GM19438 (cell line): ENCODE results near the gene NPTN.
"Not testable (repeated sequence)": the region's sequence is repeated elsewhere in the genome, so short reads cannot be mapped to it uniquely, and the experiment has no call there.

Source experiments
- ATAC-seq: cut with Tn5 transposase; IDR thresholded peaks from one replicate; pipeline ENCODE4 v1.9.1; 2021; ENCODE audit warnings: low read depth; ENCODE audit not compliant: unreplicated experiment

NPTN gene

GRCh38 chr15:73573572-73573971, 59.6 kb downstream of the NPTN start:
- ATAC-seq = no peak

DNA sequence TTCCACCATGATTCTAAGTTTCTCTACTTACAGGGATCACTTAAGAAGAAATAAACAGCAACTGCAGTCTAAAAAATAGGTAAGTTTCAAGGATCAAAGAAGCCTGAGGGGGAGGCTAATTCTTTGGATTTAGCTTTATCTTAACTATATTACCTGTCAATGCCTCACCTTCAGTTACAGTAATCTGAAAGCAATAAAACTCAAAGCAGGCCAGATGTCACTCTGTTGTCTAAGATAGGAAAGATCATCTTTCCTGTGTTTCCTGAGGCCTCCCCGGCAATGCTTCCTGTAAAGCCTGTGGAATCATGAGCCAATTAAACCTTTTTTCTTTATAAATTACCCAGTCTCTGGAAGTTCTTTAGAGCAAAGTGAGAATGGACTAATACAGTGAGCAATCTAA, 60.2 kb downstream of the NPTN start:
- no peak for ATAC-seq

GRCh38 chr15:73572296-73572695, 60.9 kb downstream of the NPTN start:
- no peak for ATAC-seq

- no peak for ATAC-seq
Measured at GRCh38 chr15:73571346-73571745, 61.8 kb downstream of the NPTN start.

GRCh38 chr15:73570355-73571032, 62.7 kb downstream of the NPTN start:
- no peak for ATAC-seq

GRCh38 chr15:73569361-73569760, 63.8 kb downstream of the NPTN start:
- ATAC-seq = no peak

DNA sequence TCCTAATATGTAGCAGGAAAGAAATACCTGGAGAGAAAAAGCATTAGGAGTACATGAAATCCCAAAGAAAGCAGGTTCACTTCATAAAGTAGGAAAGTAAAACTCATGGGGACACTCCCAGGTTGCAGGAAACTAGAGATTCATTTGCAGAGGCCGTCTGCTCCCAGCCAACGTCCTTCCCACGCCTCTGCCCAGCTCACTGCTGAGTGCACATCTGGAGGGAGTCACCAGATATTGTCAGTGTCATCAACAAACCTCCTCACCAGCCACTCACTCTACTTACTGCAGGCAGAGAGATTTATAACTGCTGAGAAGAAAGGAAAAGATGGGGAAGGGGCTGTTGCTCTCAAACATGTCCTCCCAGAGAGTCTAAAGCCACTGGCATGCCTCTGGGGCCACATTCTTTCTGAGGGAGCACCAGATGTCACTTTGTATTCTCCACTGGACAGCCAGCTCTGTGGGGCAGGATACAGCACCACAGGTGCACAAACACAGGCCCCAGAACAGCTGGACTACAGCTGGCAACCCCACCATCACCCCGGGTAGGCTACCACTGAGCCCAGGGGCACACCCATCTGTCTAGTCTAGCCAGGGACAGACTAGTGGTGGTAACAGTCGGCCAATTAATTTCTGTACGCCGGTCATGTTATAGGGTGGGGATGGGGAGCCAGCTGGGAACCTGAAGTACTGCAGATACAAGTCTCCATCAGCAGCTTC, 64.5 kb downstream of the NPTN start:
- ATAC-seq = no peak

- ATAC-seq = no peak
Measured at GRCh38 chr15:73567020-73567419, 66.2 kb downstream of the NPTN start.

DNA sequence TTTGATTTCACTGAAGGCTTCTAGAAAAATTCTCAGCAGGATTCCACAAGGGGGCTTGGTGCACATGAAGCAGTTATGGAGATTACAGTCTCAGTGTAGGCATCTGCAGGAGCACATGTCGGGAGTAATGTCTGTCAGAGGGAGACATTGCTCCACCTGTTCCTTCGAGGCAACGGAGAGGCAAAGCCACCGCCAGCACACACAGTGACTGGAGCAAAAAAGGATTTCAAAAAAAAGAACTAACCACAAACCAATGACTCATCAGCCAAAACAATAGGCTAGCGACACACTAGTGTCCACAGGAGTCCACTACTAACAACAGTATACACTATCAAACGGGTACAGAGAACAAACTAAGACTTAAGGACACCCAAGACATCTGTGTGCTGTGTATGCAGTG, 68.9 kb downstream of the NPTN start:
- no peak for ATAC-seq

DNA sequence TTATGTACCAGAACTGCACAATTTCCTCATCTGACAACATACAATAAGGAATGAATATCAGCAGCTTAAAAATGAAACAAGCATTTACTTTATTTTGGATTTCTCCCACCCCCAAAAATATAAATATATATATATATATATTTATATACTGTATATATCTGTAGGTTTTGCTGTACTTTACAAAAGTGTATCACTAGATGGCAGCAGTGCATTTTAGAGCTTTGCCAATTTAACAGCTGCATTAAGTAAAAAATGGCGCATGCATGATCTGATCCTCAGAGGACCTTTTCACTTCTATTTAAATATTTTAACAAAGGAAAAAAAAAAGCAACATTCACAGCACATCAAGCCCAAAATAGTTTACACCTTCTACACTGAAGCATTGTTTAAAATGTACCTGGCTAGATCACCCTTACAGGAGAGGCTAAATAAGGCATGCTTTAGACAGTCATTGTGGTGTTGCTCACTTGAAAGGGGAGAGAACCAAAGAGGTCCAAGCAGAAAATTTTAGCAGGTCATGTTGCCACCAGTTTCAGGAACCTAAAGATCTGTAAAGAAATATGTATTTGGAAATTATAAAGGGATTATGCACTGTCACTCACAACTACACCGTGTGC, 72.6 kb downstream of the NPTN start:
- ATAC-seq = no peak

DNA sequence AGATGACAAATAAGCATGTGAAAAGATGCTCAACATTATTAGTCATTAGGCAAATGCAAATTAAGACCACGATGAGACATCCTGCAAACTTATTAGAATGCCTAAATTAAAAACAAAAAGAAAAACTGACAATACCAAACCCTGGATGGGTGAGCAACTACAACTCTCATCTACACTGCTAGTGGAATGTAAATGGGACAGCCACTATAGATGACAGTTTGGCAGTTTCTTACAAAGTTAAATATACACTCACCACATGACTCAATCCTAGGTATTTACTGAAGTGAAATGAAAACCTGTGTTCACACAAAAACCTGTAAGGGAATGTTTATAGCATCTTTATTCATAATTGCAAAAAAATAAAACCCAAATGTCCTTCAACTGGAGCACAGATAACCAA, 74.7 kb downstream of the NPTN start:
- no peak for ATAC-seq

DNA sequence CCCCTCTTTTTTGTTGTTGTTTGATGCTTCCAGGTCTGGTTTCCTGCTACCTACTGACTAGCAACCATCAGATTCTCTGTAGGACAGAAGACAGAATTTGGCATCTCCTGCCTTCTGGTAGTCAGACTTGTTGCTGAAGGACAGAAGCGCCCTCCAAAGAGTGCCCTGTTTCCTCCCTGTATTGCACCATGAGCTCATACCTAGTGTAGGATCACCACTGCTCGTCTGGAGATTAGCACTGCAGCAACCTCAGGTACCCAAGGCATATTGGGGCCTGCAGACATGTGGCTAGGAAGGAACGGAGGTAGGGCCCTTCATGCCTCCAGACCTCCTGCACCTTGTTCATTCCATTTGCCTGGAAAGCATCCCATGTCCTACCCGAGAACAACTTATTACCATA, 78.1 kb downstream of the NPTN start:
- no peak for ATAC-seq

DNA sequence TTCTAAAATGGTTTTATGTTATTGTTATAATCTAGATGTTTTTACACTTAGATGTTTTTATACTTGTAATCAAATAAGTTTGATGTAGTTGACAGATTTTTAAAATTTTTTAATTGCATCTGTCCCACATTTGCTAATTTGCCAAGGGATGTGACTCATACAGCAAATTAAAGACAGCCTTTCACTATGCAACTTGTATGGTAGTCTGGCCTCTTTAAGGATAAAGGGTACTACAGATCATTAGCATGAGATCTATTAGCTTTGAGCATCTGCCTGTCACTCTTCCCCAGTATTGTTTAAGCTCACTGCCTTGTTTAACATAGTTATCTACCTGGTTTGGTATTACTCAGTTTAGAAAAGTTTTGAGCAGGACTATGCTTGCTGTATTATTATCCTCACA, 83.0 kb downstream of the NPTN start:
- ATAC-seq = no peak

DNA sequence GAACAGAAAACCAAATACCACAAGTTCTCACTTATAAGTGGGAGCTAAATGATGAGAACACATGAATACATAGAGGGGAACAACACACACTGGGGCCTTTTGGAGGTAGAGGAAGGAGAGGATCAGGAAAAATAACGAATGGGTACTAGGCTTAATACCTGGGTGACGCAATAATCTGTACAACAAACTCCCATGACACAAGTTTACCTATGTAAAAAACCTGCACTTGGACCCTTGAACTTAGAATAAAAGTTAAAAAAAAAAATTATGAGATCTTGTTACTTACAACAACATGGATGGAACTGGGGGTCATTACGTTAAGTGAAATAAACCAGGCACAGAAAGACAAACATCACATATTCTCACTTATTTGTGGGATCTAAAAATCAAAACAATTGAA, 84.3 kb downstream of the NPTN start:
- not testable (repeated sequence) for ATAC-seq

DNA sequence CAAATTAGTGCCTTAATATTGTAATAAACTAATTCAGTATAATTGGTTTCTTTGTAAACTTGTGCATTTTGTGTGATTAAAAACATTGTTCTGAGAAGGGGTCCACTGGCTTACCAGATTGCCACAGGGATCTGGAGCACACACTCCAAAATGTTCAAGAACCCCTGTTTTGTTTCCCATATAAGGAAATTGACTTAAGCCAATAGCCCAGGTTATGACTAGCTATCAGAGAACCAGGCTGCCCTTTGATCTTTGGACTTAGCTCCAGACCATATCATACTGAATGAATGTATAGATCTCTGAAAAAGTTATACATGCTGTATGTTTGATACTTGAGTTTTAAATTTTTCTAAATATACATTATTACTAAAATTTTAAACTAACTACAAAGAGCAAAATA, 91.7 kb downstream of the NPTN start:
- ATAC-seq = no peak

GRCh38 chr15:73540161-73540560, 93.0 kb downstream of the NPTN start:
- no peak for ATAC-seq

DNA sequence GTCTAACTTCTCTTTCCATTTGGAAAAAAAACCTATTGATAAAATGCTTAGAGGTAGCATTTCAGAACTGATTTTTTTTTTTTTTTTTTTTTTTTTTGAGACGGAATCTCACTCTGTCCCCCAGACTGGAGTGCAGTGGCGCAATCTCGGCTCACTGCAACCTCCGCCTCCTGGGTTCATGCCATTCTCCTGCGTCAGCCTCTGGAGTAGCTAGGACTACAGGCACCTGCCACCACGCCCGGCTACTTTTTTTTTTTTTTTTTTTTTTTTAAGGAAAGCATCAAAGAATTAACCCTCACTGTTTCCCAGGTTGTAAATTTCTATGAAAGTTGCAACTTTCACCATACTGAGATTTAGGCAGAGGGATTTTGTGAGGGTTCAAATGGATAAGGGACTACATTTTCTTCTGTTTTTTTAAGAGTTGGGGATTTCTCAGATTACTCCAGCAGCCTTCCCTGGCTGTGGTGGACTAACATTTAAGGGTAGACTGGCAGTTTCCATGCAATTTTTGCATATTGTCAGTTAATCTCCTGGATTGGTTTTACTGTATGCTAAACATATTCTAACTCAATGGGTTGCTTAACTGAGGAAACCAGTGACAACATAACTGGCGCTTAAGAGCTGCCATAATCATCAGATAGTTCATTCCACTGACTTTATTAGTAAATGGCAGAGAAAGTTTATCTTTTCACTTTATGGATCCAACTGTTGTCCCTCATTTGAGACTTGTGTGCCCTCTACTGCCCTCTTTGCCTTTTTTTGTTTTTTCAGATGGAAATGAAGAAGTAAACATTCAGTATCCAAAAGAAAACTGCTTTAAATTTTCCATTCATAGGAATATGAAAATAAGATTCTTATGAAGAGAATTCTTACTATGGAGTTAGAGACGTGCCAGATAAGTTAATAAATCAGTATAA, 93.7 kb downstream of the NPTN start:
- ATAC-seq = no peak

- no peak for ATAC-seq
Measured at GRCh38 chr15:73538563-73539211, 94.5 kb downstream of the NPTN start.

- no peak for ATAC-seq
Measured at GRCh38 chr15:73538123-73538522, 95.1 kb downstream of the NPTN start.

- ATAC-seq = no peak
Measured at GRCh38 chr15:73530649-73531048, 102.5 kb downstream of the NPTN start.
